ENCODE data around the gene TBC1D9.
A peak's percentile ranks its signal among the peaks of the same experiment; 100 is the strongest.

The TBC1D9 gene

DNA sequence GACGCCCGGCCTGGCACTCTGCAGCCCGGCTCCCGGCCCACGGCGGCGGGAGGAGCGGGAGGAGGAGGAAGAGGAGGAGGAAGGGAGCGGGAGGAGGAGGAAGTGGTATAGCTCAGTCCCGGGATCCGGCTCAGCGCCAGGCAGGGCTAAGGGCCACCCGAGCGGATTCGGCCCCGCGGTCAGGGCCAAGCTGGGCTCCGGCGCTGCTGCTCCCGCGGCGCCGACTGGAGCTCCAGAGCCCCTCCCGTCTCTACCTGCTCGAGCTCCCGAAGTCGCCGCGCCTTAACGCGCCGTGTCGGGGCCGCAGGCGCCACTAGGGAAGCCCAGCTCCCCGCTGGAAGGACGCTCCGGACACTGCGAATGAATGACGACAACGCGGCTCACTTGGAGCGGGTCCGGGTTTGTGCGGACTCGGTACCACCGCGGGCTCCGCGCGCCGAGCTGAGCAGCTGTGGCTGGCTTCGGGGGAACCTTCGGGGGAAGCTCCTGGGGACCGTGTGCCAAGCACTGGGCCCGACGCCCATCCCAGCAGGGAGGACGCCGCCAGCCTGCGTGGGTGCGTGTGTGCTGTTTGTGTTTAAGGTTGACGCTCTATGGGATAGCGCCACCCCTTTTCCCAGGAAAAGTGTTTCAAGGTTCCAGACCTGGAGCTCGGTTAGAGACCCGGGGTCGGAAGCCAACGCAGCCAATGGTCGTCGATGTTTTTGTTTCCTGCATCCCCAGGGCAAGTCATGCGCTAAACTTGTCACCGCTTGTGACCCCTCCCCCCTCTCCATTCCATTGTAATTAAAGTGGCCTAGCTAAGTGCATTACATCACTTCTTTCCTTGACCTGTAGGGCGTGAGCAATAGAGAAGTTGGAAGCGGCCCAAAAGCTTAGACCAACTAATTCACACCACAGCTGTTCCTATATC lies at the start of gene TBC1D9:
Gene TBC1D9, minus strand, starts transcription at position 67 of the 913 bp plus-strand sequence. CDS start 340 bp downstream, outside the sequence.
- DNase-seq (ENCODE audit: insufficient read length, low spot score) (no peak), FAIRE-seq (peak; percentile 81)
- no peak for TF ChIP-seq CTCF (IDR thresholded peaks at IDR 0.05; ENCODE audit: insufficient read depth, missing control alignments)

GRCh38 chr4:140805293-140805692 lies 49.1 kb upstream of the TBC1D9 start:
- FAIRE-seq: no peak
- DNase-seq (ENCODE audit: insufficient read length, low spot score): no peak
- TF ChIP-seq CTCF (IDR thresholded peaks at IDR 0.05; ENCODE audit: insufficient read depth, missing control alignments): no peak

DNA sequence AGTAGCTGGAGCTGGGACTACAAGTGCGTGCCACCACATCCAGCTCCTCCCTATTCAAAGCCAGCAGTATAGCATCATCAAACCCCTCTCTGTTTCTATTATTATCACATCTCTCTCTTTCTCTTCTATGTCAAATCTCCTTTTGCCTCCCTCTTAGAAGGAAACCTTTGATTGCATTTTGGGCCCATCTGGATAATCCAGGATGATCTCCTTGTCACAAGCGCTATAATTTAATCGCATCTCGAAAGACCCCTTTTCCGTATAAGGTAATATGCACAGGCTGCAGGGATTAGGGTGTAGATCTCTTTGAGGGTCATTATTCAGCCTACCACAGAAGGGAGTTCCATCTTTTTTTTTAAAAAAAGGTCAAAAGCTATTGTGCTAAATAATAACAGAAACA lies 46.4 kb upstream of the TBC1D9 start:
- DNase-seq (ENCODE audit: insufficient read length, low spot score) (peak; percentile 34), FAIRE-seq (peak; percentile 95)
- TF ChIP-seq CTCF (IDR thresholded peaks at IDR 0.05; ENCODE audit: insufficient read depth, missing control alignments): peak; percentile 3

DNA sequence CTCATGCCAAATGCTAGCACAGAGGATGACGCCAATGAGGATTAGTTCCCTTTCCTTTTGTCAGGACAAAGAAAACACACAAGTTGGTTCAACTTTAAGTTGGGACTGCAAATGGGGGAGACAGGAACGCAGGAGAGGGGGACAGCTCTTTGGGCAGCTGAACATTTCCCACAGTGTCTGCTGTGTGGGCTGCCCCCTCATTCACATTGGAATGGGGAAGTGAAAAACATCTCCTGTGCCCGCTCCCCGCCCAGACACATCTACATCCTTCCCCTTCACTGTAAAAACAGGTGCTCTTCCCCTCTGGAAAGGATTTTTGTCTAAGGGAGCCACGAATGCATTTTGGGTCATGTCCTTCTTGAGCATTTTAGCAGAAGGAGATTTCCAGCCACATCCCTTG lies 44.5 kb upstream of the TBC1D9 start:
- FAIRE-seq (no peak), DNase-seq (ENCODE audit: insufficient read length, low spot score) (no peak)
- no peak for TF ChIP-seq CTCF (IDR thresholded peaks at IDR 0.05; ENCODE audit: insufficient read depth, missing control alignments)

DNA sequence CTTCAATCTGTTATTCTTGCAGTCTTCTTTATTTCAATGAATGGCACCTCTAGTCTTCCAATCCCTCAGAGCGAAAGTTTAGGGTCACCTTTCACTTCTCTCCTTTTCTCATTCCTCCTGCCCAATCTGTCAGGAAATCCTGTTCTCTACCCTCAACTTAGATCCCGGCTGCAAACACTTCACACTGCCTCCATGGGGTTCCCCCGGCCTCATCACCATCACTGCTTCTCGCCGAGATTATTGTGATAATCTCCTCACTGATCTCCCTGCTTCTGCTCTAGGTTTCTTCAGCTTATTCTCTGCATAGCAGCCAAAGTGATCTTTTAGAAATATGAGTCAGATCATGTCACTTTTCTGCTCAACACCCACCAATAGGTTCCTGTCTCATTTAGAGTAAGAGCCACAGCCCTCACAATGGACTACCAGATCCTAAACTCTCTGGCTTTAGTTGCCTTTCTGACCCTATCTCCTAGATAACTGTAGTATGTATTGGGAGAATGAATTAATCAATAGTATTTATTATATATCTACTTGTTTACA lies 43.6 kb upstream of the TBC1D9 start:
- FAIRE-seq: peak; percentile 71
- no peak for TF ChIP-seq CTCF (IDR thresholded peaks at IDR 0.05; ENCODE audit: insufficient read depth, missing control alignments)
- no peak for DNase-seq (ENCODE audit: insufficient read length, low spot score)

GRCh38 chr4:140793291-140793690 lies 37.1 kb upstream of the TBC1D9 start:
- TF ChIP-seq CTCF (IDR thresholded peaks at IDR 0.05; ENCODE audit: insufficient read depth, missing control alignments): no peak
- DNase-seq (ENCODE audit: insufficient read length, low spot score): no peak
- FAIRE-seq: no peak

GRCh38 chr4:140790765-140791164 lies 34.6 kb upstream of the TBC1D9 start:
- no peak for DNase-seq (ENCODE audit: insufficient read length, low spot score)
- no peak for TF ChIP-seq CTCF (IDR thresholded peaks at IDR 0.05; ENCODE audit: insufficient read depth, missing control alignments)
- FAIRE-seq: no peak

Data from D721Med (cell line).